Stimulated activated CD8-positive, alpha-beta memory T cell treated with anti-CD3 and anti-CD28 coated beads, Interleukin-7, amount 100 ng/mL, for 1 hour (primary cell): Measurements from ENCODE around the gene KLHDC10.
"Not testable (repeated sequence)": the region's sequence is repeated elsewhere in the genome, so short reads cannot be mapped to it uniquely, and the experiment has no call there.

Experiments
- DNase-seq, 2 donors: peaks; one replicate each; pipeline ENCODE4 v3.0.0-alpha.2; 2020; ENCODE audit warnings: low read depth in 2 of 2

Gene KLHDC10

DNA sequence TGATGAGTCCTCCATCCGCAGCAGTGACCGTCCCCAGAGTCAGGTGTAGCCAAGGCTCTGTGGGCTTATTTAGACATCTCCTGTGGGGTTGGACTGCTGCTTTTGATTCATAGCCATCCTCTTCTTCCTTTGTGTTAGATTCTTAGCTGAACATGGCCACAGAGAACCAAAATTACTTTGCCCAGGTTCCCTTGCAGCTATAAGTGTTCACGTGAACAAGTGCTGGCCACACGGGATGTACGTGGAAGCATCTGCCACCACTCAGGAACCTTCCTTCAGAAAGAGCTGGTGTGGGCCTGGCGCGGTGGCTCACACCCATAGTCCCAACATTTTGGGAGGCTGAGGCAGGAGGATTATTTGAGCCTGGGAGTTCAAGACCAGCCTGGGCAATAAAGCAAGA, 85.8 kb downstream of the KLHDC10 start:
- DNase-seq = no peak

DNA sequence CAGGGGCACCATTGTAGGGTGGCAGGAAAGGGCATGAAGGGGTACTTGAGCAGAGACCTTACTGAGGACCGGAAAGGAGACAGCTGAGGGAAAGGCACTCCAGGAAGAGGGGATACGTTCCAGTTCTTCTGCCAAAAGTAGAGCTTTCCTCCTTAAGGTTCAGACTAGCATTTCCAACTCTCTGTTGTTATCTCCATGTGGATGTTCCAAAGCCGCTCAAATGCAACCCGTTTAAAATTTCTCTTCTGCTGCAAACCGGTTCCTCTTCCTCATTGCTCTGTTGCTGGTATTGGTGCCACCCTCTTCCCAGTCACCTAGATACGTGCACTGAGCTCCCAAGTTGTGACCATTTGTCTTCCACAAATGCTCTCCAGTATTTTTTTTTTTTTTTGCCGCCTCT, 87.4 kb downstream of the KLHDC10 start:
- no peak for DNase-seq

DNA sequence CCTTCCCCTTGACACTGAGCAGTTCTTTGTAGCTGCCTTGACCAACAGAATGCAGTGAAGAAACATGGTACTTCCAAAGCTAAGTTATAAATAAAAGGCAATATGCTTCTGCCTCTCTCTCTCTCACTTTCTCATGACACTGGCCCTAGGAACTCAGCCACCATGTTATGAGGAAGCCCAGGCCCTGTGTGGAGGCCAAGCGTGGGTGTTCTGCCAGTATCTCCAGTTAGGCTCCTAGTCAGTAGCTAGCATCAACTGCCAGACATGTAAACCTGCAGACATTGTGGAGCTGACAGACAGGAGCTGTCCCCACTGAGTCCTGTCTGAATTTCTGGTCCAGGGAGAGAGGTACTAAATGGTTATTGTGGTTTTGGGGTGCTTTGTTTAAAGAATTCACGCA, 89.7 kb downstream of the KLHDC10 start:
- DNase-seq = no peak

DNA sequence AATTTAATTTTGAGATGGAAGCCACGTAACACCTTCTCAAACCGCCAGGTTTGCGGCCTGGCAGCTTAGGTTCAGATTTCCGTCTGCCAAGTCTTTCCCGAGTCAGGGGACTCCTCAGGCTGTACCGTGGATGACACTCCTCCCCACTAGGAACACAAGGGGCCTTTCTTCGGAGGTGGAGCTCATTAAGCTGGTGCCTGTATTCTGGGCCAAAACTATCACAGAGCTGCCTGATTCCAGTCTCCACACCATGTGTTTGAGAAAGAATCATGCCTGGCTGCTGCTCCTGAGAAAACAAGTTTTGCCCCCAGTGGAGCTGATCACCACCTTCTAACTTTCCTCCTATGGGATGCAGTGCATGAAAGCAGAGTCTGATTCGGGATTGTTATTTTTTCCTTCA, 90.1 kb downstream of the KLHDC10 start:
- no peak for DNase-seq

DNA sequence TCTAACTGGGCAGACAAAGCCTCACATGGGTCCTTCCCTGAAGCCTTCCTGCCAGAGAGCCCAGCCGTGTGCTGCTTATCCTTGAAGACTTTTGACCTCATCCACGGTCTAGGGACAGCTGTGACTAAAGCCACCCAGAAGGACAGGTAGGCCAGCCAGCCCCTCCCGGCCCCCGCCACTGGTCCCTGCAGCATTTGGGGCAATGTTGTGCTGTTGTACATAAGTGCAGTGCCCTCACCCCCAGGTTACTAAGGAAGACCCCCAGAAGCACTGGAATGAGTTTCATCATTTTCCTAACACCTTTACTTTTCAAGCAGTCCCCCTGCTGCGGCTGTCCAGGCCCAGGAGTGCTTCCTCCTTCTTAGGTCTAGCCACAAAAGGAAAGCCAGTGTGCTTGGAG, 91.9 kb downstream of the KLHDC10 start:
- no peak for DNase-seq

DNA sequence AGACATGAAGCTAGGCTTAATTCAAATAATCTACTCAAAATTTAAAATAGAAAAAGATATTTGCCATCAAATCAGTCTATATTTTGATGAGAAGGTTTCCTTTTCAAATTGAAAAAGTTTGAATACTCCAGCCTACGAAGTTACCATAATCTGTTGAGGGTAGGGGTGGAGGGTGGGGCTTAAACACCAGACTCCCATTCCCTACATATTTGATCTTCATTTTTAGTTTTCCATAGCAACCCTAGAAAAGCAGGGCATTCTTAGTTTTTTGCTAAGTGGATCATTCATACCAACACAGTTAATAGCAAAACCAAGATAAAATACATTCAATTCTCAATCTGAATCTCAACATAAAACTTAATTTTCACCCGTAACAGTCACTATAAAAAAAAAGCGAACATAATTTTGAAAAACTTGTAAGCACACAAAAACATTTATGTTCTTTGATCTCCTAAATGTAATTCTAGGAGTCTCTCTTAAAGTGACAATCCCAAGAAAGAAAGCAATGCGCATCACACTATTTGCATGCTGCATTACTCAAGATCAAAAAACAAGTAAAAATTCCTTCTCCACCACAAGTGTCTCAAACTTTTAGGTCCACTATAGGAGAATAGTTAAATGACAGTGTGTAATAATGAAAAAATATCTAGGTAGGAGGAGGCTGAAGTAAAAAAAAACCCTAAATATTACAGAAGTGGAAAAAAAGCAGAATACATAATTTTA, 104.1 kb downstream of the KLHDC10 start:
- no peak for DNase-seq

DNA sequence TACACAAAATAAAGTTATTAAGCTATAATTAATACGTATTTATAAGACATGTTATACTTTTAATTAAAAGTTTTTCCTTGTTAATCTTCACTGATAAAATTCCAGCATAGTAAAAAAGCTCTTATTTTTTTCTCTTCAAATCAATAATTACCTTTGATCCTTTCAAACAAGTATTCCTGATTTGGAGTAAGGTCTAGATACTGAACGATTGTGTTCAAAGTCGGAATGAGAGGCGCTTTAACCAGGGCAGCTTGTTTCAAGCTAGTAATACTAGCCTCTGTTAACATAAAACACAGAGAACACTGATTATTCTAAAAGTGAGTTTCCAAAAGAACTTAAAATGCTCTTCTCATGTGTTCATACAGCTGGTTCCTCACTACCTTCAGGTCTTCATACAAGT, 107.9 kb downstream of the KLHDC10 start:
- DNase-seq = no peak

DNA sequence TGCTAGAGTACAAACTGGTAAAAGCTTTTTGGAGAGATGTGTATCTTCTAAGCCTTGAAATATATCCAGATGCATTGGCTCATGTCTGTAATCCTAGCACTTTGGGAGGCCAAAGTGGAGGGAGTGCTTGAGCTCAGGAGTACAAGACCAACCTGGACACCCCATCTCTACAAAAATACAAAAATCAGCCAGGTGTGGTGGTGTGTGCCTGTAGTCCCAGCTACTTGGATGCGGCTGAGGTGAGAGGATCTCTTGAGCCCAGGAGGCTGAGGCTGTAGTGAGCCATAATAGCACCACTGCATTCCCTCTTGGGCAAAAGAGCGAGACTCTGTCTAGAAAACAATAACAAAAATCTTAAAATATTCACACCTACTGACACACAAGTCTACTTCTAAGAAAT, 109.3 kb downstream of the KLHDC10 start:
- DNase-seq = no peak

DNA sequence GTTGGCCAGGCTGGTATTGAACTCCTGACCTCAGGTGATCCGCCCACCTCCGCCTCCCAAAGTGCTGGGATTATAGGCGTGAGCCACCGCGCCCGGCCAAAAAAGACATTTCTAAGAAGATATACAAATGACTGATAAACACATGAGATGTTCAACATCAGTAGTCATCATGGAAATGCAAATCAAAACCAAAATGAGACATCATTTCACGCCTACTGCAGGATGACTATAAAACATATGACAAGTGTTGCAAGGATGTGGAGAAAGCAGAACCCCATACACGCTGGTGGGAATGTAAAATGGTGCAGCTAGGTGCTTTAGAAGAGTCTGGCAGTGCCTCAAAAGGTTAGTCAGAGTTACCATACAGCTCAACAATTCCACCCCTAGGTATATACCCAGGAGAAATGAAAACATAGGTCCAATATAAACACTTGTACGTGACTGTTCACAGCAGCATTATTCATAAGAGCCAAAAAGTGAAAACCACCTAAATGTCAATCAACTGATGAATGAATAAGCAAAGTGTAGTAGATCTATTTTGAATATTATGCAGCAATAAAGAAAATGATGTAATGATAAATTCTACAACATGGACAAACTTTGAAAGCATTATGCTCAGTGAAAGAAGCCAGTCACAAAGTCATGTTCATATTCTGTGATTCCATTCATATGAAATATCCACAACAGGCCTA, 110.4 kb downstream of the KLHDC10 start:
- no peak for DNase-seq

DNA sequence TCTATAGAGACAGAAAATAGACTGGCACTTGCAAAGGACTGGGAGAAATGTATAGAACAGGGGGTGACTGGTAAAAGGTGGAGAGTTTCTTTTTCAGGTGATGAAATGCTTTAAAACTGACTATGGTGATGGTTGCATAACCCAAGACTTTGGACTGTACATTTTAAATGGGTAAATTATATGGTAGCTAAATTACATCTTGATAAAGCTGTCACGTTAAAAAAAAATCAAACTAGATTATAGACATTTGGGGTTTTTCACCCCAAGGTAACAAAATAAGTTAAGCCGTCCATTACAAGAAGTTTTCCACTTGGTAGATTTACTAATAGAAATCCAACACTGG, 110.9 kb downstream of the KLHDC10 start:
- DNase-seq = no peak

DNA sequence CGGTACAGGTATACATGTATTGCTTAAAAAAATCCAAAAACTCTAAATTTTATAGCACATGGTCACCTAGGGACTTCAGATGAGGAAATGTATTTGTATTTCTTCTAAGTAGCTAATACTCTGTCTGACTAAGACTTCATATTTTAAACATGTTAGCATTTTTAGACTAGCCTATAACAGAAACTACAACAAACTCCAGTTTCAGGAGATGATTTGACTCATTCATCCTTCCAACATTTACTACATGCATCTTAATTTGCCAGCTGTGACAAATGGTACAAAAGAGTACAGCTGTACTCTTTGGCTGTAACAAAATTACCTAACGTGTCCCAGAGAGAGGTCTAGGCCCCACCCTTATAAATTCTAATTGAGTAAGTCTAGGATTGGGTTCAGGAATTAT, 112.7 kb downstream of the KLHDC10 start:
- no peak for DNase-seq

DNA sequence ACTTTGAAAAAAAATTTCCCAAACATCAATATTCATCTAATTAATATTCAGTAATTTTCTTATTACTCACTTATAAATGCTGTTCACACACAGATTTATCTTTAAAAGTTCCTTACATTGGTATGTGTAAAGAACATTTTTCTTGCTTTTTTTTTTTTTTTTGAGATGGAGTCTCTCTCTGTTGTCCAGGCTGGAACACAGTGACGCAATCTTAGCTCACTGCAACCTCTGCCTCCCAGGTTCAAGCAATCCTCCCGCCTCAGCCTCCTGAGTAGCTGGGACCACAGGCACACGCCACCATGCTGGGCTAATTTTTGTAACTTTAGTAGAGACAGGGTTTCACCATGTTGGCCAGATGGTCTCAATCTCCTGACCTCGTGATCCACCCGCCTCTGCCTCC, 114.0 kb downstream of the KLHDC10 start:
- DNase-seq = not testable (repeated sequence)
